NCI-H510A (cell line): ENCODE results near the gene PEX13.
"Not testable (repeated sequence)": the region's sequence is repeated elsewhere in the genome, so short reads cannot be mapped to it uniquely, and the experiment has no call there.

Source experiments
- DNase-seq: peaks from one replicate; lab custom pipeline; 2025; lab: John Stamatoyannopoulos, UW

The PEX13 gene

DNA sequence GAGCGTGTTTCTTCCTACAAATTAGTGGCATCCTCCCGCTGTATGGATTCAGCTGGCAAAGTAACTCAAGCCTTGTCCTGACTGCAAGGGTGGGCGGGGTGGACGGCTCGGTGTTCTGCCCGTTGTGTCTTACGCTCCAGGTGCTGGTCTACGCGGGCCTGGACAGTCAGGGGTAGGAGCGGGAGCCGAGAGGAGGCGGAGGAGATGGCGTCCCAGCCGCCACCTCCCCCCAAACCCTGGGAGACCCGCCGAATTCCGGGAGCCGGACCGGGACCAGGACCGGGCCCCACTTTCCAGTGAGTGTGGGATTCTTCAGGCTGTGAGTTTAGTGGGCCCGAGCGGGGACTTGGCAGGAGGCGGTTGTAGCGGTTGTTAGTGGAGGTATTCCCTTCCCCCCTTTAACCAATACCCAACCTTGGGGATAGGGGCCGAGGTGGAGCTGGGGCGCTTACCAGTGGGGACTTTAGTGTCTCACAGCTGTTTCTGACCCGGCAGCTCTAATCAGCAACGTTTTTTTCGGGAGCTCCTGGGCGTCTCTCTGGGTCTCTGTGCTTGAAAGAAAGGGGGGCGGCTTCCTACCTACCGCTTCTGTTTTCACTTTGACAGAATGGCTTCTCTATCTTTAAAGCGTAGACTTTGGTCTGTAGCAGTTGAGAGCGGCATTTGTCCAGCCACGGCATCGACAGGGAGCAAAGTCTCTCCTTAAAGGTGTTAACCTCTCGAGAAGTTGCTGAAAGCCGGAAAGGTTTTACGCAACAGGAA, at the start of gene PEX13, which contains the start of gene PUS10:
TSS of gene PEX13 (plus strand) at position 165 of the 762 bp plus-strand sequence. CDS start at position 205, 40 bp downstream.
TSS of gene PUS10 (minus strand) at position 700 of the 762 bp plus-strand sequence. CDS start 6,365 bp downstream, outside the sequence.
- peak; percentile 63 for DNase-seq

DNA sequence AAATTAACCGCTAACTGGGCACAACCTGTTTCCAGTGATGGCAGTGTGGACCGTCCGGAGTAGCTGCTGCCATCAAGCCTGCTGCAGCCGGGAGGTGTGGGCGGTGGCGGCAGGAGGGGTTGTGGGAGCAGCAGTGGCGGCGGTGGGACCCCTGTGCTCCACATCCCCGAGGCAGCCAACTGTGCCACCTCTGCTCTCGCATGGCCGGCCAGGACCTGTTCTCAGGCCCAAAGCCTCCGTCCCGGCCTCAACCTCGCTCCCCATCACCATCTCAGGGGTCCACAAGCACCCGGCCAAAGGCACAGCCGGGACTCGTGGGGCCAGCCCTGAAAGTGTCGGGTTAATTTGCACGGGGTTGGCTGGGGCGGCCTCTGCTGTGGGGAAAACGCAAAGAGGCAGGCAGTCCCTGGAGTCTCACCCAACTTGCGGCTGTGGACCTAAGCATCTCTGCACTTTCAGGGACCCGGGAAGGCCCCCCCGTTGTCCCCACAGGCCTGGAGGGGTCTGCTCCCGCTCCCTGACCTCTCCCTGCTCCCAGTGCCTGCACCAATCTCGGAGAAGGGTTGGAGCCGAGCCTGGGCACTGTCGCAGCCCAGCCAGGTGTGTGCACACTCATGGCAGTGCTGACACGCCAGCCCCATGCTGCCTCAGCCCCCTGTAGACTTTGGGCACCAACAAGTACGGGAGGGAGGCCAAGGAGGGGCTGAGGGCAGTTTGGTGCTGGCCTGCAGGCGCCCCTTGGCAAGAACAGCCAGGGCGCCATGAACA, 44.4 kb upstream of the PEX13 start:
- no peak for DNase-seq

DNA sequence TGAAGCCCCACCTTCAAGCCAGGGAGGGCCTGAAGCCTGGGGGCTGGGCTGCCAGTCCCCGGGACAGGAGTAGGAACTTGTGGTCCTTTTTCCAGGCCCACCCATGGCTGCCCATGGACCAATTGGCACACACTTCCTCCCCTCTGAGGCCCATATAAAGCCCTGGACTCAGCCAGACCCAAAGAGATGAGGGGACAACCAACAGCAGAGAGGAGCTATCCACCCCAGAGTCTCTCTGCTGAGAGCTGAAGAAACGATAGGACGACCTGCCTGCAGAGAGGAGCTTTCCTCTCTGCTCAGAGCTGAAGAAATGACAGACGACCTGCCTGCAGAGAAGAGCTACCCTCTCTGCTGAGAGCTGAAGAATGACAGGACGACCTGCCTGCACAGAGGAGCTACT, 43.8 kb upstream of the PEX13 start:
- no peak for DNase-seq

DNA sequence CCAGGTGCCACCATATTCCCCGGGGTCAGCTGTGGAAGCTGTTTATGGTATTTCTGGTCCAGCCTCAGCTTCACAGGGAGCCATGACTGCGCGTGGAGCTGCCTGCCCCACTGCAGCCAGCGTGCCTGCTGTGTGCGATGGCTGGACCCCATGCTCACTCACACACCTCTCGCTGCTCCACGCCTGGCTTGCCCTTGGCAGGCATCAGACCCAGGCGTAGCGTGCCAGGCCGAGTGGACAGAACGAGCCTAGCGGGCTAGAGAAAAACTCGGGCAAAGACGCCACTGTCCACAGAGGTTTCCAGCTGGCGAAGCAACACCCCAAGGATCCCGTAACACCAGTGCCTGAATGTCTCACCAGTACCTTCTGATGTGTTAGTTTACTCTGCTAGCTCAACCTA, 42.9 kb upstream of the PEX13 start:
- no peak for DNase-seq

GRCh38 chr2:60976256-60976850, 41.2 kb upstream of the PEX13 start:
- DNase-seq = no peak

- no peak for DNase-seq
Observed at GRCh38 chr2:60976875-60977561, 40.5 kb upstream of the PEX13 start.

DNA sequence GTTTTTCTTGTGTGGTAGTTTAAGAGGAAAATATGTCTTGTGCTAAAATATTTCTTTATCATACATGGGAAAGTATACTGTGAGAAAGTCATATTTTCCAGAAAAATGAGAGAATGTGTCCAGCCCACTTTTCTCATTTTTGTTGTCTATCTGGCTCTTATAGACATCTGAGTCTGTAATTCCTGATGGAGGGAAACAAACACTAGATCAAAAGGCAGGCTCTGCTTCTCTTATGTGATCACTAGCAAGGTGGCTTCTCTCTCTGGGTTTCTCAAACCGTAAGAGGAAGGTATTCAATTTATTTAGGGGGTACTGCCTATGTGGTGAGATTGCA, 40.0 kb upstream of the PEX13 start:
- DNase-seq = no peak

GRCh38 chr2:60979231-60979630, 38.3 kb upstream of the PEX13 start:
- DNase-seq = no peak

- DNase-seq = no peak
Observed at GRCh38 chr2:60980071-60980815, 37.3 kb upstream of the PEX13 start.

- not testable (repeated sequence) for DNase-seq
Observed at GRCh38 chr2:60982066-60982465, 35.5 kb upstream of the PEX13 start.

DNA sequence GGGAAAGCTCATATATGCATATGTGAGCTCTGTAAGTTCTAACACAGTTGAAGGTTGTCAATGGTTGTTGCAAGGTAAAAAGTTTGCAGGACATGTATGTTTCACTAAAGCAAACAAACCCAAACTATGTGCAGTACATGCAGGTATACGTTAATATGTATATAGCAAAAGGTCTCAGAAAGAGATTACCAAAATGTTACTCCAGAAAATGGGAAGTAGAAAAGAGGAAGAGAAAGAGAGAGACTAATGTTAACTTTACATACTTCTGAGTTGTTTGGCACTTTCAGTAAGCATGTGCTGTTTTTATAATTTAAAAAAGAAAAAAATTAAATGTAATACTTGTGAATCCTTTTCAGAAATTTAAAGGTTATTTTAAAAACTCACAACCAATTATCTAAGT, 32.8 kb upstream of the PEX13 start:
- no peak for DNase-seq

GRCh38 chr2:60987041-60987440, 30.5 kb upstream of the PEX13 start:
- DNase-seq = no peak

DNA sequence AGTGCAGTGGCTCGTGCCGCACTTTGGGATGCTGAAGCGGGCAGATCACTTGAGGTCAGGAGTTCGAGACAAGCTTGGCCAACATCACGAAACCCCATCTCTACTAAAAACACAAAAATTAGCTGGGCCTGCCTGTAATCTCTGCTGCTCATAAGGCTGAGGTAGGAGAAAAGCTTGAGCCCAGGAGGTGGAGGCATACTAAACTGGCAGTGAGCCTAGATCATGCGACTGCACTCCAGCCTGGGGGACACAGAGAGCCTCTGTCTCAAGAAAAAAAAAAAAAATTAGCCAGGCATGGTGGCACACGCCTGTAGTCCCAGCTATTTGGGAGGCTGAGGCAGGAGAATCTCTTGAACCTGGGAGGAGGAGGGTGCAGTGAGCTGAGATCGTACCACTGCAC, 29.9 kb upstream of the PEX13 start:
- not testable (repeated sequence) for DNase-seq

DNA sequence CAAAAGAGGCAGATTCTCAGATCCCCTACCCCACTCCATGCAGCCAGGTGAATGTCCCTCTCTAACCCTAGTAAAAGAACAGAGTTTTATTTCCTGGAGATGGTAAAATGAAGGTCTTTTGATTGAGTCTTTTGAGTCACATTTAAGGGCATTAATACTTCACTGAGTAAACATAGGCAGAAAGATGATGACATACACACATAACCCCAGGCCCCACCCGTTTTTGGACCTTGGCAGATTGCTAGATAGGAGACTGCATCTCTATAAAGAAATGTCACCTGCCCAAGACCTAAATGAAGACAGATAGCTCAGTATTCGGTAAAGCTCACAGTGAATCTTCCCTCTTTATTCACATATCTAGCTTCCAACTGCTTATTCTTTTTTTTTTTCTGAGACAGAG, 28.3 kb upstream of the PEX13 start:
- DNase-seq = no peak

DNA sequence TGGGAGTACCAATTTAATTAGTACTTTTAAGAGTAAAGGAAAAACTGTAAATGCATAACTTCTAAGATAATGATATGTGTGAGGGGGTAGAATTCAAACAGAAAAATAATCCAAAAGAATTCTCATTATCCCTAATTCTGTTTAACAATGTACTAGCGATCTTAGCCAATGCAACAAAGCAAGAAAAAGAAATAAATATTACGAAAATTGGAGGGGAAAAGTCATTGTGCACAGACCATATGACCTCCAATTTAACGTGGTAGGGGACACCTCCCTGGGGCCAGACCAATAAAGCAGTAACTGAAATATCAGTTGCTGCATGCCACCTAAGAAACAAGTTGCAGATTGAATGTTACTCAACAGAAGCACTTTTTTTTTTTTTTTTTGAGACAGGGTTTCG, 25.9 kb upstream of the PEX13 start:
- DNase-seq = no peak

DNA sequence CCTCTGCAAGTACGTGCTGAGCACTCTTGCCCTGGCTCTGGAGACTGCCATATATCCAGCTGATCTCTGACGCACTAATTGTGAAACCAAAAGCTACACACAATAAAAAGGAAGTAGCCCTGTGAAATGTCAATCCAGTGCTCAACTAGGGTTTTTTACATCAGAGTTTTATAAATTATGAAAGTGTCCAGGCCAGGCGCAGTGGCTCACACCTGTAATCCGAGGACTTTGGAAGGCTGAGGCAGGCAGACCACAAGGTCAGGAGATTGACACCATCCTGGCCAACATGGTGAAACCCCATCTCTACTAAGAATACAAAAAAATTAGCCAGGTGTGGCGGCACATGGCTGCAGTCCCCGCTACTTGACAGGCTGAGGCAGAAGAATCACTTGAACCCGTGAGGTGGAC, 24.5 kb upstream of the PEX13 start:
- DNase-seq = no peak

DNA sequence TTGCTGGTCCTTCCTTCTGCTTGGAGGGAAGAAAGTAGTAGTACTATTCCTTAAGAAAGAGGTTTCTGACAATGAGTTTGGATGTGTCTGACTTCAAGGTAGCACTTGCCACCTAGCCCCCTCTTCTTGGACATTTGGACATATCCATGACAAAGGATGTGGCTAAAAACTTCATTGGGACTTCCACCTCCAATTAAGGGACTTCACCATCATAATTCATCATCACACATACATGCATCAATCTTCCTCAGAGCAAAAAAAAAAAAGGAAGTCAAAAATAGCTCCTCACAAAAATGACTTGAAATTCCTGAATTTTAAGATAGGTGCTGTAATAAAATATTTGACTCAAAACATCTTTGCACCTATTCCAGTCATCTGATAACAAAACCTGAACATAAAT, 23.4 kb upstream of the PEX13 start:
- no peak for DNase-seq

DNA sequence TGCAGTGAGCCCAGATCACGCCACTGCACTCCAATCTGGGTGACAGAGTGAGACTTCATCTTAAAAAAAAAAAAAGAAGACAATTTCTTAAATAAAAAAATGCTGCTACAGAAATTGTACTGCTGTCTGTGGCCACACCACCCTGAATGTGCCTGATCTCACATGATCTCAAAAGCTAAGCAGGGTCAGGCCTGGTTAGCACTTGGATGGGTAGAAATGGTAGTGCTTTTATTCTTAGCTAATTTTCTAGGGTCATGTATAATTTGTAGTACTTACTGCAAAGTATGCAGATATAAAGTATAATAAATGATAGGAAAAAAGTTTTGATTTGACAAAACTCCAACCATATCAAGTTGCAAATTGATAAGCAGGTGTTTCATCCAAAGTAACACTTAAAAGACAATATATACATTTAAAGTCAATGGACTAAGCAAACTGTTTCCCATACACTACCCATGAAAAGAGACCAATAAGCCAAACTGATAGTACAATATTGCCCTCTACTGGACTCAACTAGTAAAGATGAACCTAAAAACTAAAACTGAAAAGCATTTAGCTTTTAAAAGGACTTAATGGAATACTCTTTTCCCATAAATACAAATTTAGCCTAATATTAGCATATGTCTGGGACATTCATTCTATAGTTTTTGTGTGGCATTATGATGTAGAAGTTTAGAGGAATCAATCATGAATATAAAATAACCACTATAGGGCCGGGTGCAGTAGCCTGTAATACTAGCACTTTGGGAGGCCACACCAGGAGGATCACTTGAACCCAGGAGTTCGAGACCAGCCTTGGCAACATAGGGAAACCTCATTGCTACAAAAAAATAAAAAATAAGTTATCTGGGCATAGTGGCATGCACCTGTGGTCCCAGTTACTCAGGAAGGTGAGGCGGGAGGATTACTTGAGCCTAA, 18.6 kb upstream of the PEX13 start:
- no peak for DNase-seq

- no peak for DNase-seq
Observed at GRCh38 chr2:61005736-61006135, 11.8 kb upstream of the PEX13 start.

GRCh38 chr2:61006486-61007105, 10.9 kb upstream of the PEX13 start:
- no peak for DNase-seq
